GM21367 (cell line): Measurements from ENCODE around the gene KIF1A.
"Not testable (repeated sequence)": the region's sequence is repeated elsewhere in the genome, so short reads cannot be mapped to it uniquely, and the experiment has no call there.

Source experiments
- ATAC-seq: cut with Tn5 transposase; IDR thresholded peaks from one replicate; pipeline ENCODE4 v1.9.1; 2021; ENCODE audit not compliant: unreplicated experiment

The KIF1A gene

GRCh38 chr2:240705204-240705791 is 114.7 kb downstream of the KIF1A start:
- ATAC-seq: no peak

GRCh38 chr2:240704651-240705050 is 115.4 kb downstream of the KIF1A start:
- ATAC-seq: no peak

GRCh38 chr2:240703417-240704341 is 116.3 kb downstream of the KIF1A start:
- no peak for ATAC-seq

GRCh38 chr2:240702640-240703011 is 117.4 kb downstream of the KIF1A start:
- no peak for ATAC-seq

- ATAC-seq: no peak
Observed at GRCh38 chr2:240701736-240702639, 118.0 kb downstream of the KIF1A start.

GRCh38 chr2:240701091-240701735 is 118.8 kb downstream of the KIF1A start:
- ATAC-seq: no peak

- ATAC-seq: not testable (repeated sequence)
Observed at GRCh38 chr2:240700616-240701015, 119.4 kb downstream of the KIF1A start.

GRCh38 chr2:240699835-240700234 is 120.2 kb downstream of the KIF1A start:
- not testable (repeated sequence) for ATAC-seq

- ATAC-seq: not testable (repeated sequence)
Observed at GRCh38 chr2:240698852-240699561, 121.0 kb downstream of the KIF1A start.

GRCh38 chr2:240696469-240696868 is 123.5 kb downstream of the KIF1A start:
- ATAC-seq: not testable (repeated sequence)

- not testable (repeated sequence) for ATAC-seq
Observed at GRCh38 chr2:240695593-240695992, 124.4 kb downstream of the KIF1A start.

- not testable (repeated sequence) for ATAC-seq
Observed at GRCh38 chr2:240694304-240694703, 125.7 kb downstream of the KIF1A start.

GRCh38 chr2:240692583-240693561 is 127.1 kb downstream of the KIF1A start:
- not testable (repeated sequence) for ATAC-seq

- not testable (repeated sequence) for ATAC-seq
Observed at GRCh38 chr2:240691631-240692420, 128.2 kb downstream of the KIF1A start, which contains the start of gene AQP12A. Gene AQP12A (plus strand): TSS chr2:240691866. CDS start chr2:240691914, 48 bp downstream.

GRCh38 chr2:240691075-240691427 is 129.0 kb downstream of the KIF1A start:
- not testable (repeated sequence) for ATAC-seq

- ATAC-seq: not testable (repeated sequence)
Observed at GRCh38 chr2:240690421-240691074, 129.5 kb downstream of the KIF1A start.

- no peak for ATAC-seq
Observed at GRCh38 chr2:240689975-240690374, 130.0 kb downstream of the KIF1A start.

GRCh38 chr2:240688553-240688919 is 131.5 kb downstream of the KIF1A start:
- ATAC-seq: no peak
